ENCODE data around the gene TTLL10. TPM values are rescaled to one million over a fixed set of nuclear protein-coding genes. Genes with fewer than 3 reads are reported as not detected.

Gene TTLL10
- total RNA-seq, 1 experiment from 2014 or later: 0.68 TPM

DNA sequence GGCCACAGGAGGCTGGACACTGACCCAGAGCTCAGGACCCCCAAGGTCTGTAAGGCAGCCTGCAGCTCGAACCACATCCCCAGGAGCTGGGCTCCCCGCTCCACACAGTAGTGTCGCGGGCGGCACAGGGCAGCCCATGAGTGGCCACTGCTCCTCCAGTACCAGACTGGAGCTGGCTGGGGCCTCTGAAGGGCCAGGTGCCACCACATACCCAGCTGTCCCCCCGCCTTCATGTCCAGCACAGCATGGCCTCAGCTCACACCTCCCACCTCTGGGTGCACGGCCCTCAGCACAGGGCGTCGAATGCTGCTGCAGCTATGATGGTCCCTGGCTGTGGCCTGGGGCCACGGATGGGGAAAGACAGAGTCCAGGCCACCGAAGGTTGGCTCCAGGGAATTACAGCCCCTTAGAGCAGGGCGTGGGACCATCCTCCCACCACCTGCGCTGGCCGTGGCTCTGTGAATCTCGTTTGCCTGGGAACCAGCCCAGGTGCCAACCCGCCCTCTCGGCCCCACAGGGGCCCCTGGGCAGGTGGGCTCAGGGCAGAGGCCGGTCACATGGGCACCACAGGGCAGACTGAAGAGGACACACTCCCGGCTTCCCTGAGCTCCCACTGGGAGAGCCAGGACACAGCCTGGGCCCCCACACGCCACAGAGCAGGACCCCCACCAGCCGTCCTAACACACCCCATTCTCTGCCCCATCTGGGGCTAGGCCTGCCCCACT is 42.4 kb downstream of the TTLL10 start:
- no peaks in the 10 kb centered on the region for H4K20me1 ChIP-seq (ENCODE audit: control insufficient read depth, insufficient read depth, insufficient read length)
- peaks cover 0 to 4% of the 10 kb centered on the region in 2 experiments; a peak in 1 of 4 replicates for H3K4me1 Mint-ChIP-seq

More for the DNA sequence above, 42.4 kb downstream of the TTLL10 start:
- Histone ChIP-seq H3K14ac (ENCODE audit: insufficient read depth, low read length) (no peak overlapping the region), H3K56ac (ENCODE audit: insufficient read length, low read depth, low read length) (no peak overlapping the region), H3K79me1 (ENCODE audit: insufficient read depth, low read depth, low read length, poor library complexity, severe bottlenecking) (no peaks in the 10 kb centered on the region), H2AFZ (ENCODE audit: low read length) (no peak overlapping the region), H3K4ac (ENCODE audit: low read depth, low read length) (no peak overlapping the region), H2BK20ac (ENCODE audit: low read depth, low read length, poor library complexity, severe bottlenecking) (no peak overlapping the region), H3K9me3 (ENCODE audit: control insufficient read depth, low read depth, low read length) (no peaks in the 10 kb centered on the region), H3K4me1 (ENCODE audit: insufficient read depth, low read length) (no peaks in the 10 kb centered on the region), H3K27me3 (ENCODE audit: insufficient read depth, low read length) (no peaks in the 10 kb centered on the region), H2BK120ac (ENCODE audit: low read depth, low read length, poor library complexity, severe bottlenecking) (no peak overlapping the region), H3K27ac (ENCODE audit: insufficient read length, low read depth, low read length) (no peak overlapping the region), H3T11ph (ENCODE audit: low read length) (no peak overlapping the region), H3K23ac (ENCODE audit: insufficient read length, low read depth, low read length) (no peak overlapping the region), H3K4me2 (ENCODE audit: insufficient read depth, insufficient read length, low read length) (no peak overlapping the region), H3K18ac (ENCODE audit: insufficient read length, low read depth, low read length) (no peak overlapping the region), H3K9ac (ENCODE audit: extremely low read depth, insufficient read length, low read length) (no peak overlapping the region), H2BK5ac (ENCODE audit: insufficient read length, low read length) (no peak overlapping the region), H4K5ac (ENCODE audit: insufficient read length, low read depth, low read length) (no peak overlapping the region), H2BK15ac (ENCODE audit: low read depth, low read length) (no peak overlapping the region), H2BK12ac (ENCODE audit: insufficient read length, low read depth, low read length) (no peak overlapping the region), H4K91ac (ENCODE audit: insufficient read length, low read depth, low read length) (no peak overlapping the region), H4K8ac (replicated peaks; ENCODE audit: insufficient read length, low read depth, low read length) (no peak overlapping the region), H3K79me2 (ENCODE audit: insufficient read depth, low read length) (no peaks in the 10 kb centered on the region), H2AK5ac (ENCODE audit: insufficient read length, low read length) (no peak overlapping the region), H3K23me2 (ENCODE audit: insufficient read length, low read depth, low read length, poor library complexity, severe bottlenecking) (no peaks in the 10 kb centered on the region)
- no CpG with 5 or more reads among the region's 21 CpGs for WGBS (ENCODE audit: extremely low coverage, insufficient read length, low lambda C conversion rate)
- H3K4me3 Mint-ChIP-seq: no peak overlapping the region
- no peaks in the 10 kb centered on the region; the same call in 1 of the 2 replicates for H3K27me3 Mint-ChIP-seq (ENCODE audit: low read depth)
- TF ChIP-seq, protein P1, sequence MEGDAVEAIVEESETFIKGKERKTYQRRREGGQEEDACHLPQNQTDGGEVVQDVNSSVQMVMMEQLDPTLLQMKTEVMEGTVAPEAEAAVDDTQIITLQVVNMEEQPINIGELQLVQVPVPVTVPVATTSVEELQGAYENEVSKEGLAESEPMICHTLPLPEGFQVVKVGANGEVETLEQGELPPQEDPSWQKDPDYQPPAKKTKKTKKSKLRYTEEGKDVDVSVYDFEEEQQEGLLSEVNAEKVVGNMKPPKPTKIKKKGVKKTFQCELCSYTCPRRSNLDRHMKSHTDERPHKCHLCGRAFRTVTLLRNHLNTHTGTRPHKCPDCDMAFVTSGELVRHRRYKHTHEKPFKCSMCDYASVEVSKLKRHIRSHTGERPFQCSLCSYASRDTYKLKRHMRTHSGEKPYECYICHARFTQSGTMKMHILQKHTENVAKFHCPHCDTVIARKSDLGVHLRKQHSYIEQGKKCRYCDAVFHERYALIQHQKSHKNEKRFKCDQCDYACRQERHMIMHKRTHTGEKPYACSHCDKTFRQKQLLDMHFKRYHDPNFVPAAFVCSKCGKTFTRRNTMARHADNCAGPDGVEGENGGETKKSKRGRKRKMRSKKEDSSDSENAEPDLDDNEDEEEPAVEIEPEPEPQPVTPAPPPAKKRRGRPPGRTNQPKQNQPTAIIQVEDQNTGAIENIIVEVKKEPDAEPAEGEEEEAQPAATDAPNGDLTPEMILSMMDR (conservative IDR thresholded peaks at IDR 0.05): no peak
- DNase-seq: no peak
- H3K9me3 Mint-ChIP-seq: no peaks in the 10 kb centered on the region; a peak in 1 of 5 replicates
- H3K27ac Mint-ChIP-seq: no peak overlapping the region
- peaks cover 10 to 28% (median 22%) of the 10 kb centered on the region in 3 experiments; a peak in 6 of 7 replicates for H3K36me3 Mint-ChIP-seq (ENCODE audit: insufficient read depth in 1 of 3, low read depth in 3 of 3)

All from H9 (cell line).